NCI-H146 treated with DMSO at 0.1 percent for 48 hours (cell line): ENCODE results near the gene PNPLA2.

Experiments used
- DNase-seq: peaks from one replicate; lab custom pipeline; 2025; ENCODE audit not compliant: unreplicated experiment; lab: John Stamatoyannopoulos, UW

Gene PNPLA2

DNA sequence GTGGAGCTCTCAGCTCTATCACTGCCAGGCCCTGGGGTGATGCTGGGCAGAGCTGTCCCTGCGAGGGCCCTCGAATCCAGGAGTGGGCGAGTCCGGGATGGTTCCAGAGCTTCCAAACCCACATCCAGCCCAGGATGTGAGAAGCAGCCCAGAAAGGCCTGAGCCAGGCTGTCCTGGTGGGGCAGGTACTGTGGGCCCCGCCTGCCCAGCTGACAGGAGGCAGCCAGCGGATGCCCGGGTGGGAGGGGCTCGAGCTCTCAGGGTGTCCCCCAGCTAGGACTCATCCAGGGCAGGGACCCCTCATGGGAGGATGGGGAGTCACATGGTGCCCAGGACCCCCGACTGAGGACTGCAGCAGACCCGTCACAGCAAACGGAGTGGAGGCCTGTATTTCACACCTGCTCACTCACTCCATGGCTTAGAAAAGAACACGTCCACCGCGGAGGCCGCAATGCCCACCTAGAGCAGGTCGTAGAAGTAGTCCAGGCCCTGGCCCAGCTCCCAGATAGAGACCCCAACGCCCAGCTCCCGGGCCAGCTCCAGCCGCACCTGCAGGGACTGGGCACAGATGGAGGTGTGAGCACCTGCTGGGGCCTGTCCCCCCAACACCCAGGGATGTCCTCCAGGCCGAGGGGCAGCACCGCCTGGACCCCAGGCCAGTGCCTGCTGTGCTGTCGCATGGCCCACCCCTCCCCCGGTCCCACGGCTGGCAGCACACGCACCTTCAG lies 50.8 kb downstream of the PNPLA2 start:
- DNase-seq = no peak

GRCh38 chr11:870127-870413 lies 51.4 kb downstream of the PNPLA2 start:
- no peak for DNase-seq

- DNase-seq = no peak
These were observed 51.7 kb downstream of the PNPLA2 start for GRCh38 chr11:870418-870817.

DNA sequence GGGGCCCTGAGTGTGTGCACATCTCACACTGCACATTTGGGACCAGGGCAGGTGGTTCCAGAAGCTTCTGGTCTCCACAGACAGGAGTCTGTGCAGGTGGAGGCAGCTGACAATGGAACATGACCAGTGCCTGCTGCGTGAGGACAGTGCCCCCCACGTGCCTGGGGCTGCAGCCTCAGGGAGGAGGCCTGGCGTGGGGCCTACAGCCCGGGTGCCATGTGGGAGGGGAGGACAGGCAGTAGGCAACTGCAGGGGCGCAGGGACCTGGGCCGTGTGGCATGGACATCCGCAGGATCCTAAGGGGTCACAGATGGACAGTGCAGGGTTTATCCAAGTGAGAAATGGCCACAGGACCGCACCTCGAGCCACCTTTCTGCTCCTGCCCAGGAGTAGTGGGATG lies 52.8 kb downstream of the PNPLA2 start:
- DNase-seq = no peak

- DNase-seq = no peak
These were observed 54.1 kb downstream of the PNPLA2 start for GRCh38 chr11:872799-873198.

DNA sequence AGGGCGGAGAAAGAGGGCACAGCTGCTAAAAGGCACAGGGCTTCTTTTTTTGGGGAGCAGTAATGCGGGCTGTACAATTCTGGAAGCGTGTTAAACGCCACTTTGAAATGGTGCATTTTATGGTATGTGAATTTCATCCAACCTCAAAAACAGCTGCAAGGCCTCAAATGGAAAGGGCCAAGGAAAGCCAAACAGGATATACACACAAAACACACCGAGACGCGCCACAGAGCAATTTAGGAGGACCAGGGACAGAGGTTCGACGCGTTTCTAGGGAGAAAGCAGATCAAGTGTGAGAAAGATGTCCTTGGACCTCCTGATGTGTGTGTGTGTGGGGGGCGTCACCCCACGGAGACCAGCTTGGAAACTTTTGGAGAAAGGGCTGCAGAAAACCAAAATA lies 55.0 kb downstream of the PNPLA2 start:
- no peak for DNase-seq
